ENCODE data around the gene MMAA.
"Not testable (repeated sequence)": the region's sequence is repeated elsewhere in the genome, so short reads cannot be mapped to it uniquely, and the experiment has no call there.

The MMAA gene

DNA sequence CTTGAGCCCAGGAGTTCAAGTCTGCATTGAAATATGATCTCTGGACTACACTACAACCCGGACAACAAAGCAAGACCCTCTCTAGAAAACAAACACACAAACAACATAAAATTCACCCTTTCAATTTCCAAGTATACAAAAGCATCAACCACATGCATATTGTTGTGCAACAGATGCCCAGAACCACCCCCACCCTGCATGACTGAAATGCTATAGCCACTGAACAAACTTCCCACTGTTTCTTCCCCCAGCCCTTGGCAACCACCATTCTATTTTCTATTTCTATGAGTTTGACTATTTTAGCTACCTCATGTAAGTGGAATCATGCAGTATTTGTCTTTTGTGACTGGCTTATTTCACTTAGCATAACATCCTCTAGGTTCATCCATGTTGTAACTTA lies 46.6 kb downstream of the MMAA start:
- Mint-ChIP-seq H3K4me3 (no peak overlapping the region), H3K27ac (no peak overlapping the region), H3K27me3 (ENCODE audit: low read depth) (no peaks in the 10 kb centered on the region), H3K9me3 (peaks cover 19% of the 10 kb centered on the region), H3K4me1 (ENCODE audit: low read depth) (no peaks in the 10 kb centered on the region), H3K36me3 (ENCODE audit: low read depth) (peaks cover 5% of the 10 kb centered on the region)

DNA sequence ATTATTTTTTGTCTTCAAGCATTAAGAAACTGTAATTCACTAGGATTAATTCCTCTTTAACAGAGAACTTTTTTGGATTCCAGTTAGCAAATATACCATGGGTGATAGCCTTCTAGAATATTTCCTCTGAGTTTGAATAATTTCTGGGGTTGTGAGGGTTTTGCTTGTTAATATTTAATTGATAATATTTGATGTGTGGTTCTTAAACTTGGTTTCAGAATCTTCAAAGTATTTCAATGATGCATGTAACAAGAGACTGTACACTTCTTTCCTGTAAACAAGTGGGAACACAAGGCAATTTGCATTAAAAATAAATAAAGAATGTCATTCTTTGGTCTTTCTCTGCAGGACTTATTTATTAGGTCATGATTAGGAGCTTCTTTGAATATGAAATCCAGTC lies 51.2 kb downstream of the MMAA start:
- H3K4me1 Mint-ChIP-seq (ENCODE audit: low read depth) = no peaks in the 10 kb centered on the region
- H3K27me3 Mint-ChIP-seq (ENCODE audit: low read depth) = no peaks in the 10 kb centered on the region
- no peak overlapping the region for H3K27ac Mint-ChIP-seq
- H3K36me3 Mint-ChIP-seq (ENCODE audit: low read depth) = no peaks in the 10 kb centered on the region
- no peak overlapping the region for H3K4me3 Mint-ChIP-seq
- peaks cover 10% of the 10 kb centered on the region for H3K9me3 Mint-ChIP-seq

DNA sequence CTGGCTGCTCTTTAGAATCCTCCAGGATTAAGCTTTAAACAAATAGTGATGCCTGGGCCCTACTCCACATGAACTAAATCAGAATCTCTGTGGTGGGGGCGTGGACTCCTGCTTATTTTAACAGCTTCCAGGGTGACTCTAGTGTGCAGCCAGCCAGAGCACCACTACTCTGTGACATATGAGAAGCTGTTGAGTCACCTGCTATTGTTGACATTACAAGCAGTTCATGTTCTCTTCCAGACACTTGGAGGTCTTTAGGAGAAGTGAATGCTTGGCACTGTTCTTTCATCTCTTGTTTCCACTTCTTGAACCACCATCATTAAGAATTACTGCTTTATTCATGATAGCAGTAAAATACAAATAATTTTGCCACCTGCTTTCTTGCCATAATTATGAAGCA lies 60.3 kb downstream of the MMAA start:
- H3K27me3 Mint-ChIP-seq (ENCODE audit: low read depth) = peaks cover 1% of the 10 kb centered on the region
- H3K36me3 Mint-ChIP-seq (ENCODE audit: low read depth) = no peaks in the 10 kb centered on the region
- peaks cover 8% of the 10 kb centered on the region for H3K9me3 Mint-ChIP-seq
- H3K4me3 Mint-ChIP-seq = no peak overlapping the region
- H3K27ac Mint-ChIP-seq = no peak overlapping the region
- H3K4me1 Mint-ChIP-seq (ENCODE audit: low read depth) = no peaks in the 10 kb centered on the region

DNA sequence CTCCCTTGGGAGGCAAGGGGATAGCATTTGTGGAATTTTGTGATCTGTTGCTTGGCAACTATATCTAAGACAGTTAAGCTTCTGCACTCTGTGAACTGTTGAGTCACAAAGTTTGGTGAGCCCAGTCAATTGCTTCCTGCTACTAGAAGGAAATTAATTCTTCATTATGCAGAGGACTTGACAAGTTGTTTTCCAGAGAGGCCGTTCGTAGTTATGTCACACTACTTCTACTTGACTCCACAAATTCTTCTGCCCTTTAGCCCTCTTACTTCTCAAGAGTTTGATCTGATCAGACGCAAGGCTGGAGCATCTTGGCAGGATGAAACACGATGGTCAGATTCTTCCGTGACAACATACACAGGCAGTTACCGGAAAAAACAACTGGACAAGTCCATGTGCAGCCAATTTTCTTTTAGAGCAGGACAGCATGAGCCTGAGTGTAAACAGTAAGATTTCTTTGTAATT lies 60.8 kb downstream of the MMAA start, which contains the start of gene C4orf51:
Gene C4orf51, plus strand, starts transcription at position 156 of the 465 bp plus-strand sequence. Its CDS starts 58 bp downstream, at position 214.
- Mint-ChIP-seq H3K9me3 (peaks cover 8% of the 10 kb centered on the region), H3K27me3 (ENCODE audit: low read depth) (peaks cover 4% of the 10 kb centered on the region), H3K4me1 (ENCODE audit: low read depth) (no peaks in the 10 kb centered on the region), H3K4me3 (no peak within 1 kb of the TSS), H3K36me3 (ENCODE audit: low read depth) (no peaks in the 10 kb centered on the region), H3K27ac (no peak within 1 kb of the TSS)

DNA sequence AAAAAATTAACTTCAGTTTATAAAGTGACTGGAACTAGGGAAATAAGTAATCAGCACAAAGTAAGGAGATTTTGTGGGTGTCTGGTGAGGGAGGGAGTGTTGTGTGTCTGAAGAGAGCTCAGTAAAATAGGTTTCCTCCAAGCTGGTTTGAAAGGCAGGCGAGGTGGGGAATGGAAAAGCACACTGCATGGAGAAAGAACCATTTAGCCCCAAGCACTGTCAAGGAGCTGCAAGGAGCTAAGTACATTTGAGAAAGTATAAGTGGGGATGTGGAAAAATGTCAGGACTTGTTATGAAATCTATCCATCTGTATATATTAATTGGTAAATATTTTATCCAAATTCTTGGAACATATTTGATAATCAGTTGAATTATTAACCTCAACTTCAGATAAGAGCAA lies 61.7 kb downstream of the MMAA start:
- H3K4me1 Mint-ChIP-seq (ENCODE audit: low read depth) = no peaks in the 10 kb centered on the region

DNA sequence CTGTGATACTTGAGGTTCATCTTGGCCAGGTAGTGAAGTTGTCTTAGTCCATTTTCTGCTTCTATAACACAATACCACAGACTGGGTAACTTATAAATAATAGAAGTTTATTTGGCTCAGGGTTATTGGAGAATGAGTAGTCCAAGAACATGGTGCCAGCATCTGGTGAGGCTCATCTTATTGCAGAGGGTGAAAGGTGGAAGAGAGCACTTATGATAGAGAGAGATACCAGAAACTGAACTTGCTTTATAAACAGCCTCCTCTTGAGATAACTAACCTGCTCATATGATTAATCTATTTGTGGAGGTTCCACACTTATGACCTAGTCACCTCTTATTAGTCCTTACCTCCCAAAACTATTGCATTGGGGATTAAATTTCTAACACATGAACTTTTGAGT lies 62.3 kb downstream of the MMAA start:
- H3K4me3 Mint-ChIP-seq = no peak overlapping the region

More for the DNA sequence above, 61.7 kb downstream of the MMAA start:
- no peak overlapping the region for H3K27ac Mint-ChIP-seq
- H3K4me3 Mint-ChIP-seq = no peak overlapping the region
- H3K9me3 Mint-ChIP-seq = peaks cover 8% of the 10 kb centered on the region
- no peaks in the 10 kb centered on the region for H3K36me3 Mint-ChIP-seq (ENCODE audit: low read depth)
- H3K27me3 Mint-ChIP-seq (ENCODE audit: low read depth) = peaks cover 4% of the 10 kb centered on the region

DNA sequence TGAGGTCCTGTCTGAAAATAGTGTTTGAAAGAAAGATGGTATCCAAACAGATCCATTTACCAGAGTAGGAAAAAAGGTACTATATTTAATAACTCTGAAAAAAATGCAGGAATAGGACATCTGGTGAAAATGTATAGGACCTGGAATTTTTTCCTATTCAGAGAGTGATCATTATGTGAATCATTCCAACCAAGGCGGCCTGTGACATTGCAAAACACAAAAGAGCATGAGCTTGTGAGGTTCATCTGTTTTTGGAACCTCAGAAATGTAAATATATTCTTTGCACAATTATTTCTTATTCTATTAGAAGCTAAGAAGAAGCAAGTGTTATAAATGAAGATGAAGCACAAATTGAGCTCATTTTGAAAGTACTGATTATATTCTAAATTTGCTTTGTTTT lies 62.8 kb downstream of the MMAA start:
- H3K27ac Mint-ChIP-seq = no peak overlapping the region
- no peaks in the 10 kb centered on the region for H3K4me1 Mint-ChIP-seq (ENCODE audit: low read depth)
- no peak overlapping the region for H3K4me3 Mint-ChIP-seq
- H3K27me3 Mint-ChIP-seq (ENCODE audit: low read depth) = peaks cover 4% of the 10 kb centered on the region
- H3K9me3 Mint-ChIP-seq = peaks cover 8% of the 10 kb centered on the region
- H3K36me3 Mint-ChIP-seq (ENCODE audit: low read depth) = no peaks in the 10 kb centered on the region

More for the DNA sequence above, 62.3 kb downstream of the MMAA start:
- Mint-ChIP-seq H3K27ac (no peak overlapping the region), H3K27me3 (ENCODE audit: low read depth) (peaks cover 4% of the 10 kb centered on the region), H3K36me3 (ENCODE audit: low read depth) (no peaks in the 10 kb centered on the region), H3K9me3 (peaks cover 8% of the 10 kb centered on the region), H3K4me1 (ENCODE audit: low read depth) (no peaks in the 10 kb centered on the region)

DNA sequence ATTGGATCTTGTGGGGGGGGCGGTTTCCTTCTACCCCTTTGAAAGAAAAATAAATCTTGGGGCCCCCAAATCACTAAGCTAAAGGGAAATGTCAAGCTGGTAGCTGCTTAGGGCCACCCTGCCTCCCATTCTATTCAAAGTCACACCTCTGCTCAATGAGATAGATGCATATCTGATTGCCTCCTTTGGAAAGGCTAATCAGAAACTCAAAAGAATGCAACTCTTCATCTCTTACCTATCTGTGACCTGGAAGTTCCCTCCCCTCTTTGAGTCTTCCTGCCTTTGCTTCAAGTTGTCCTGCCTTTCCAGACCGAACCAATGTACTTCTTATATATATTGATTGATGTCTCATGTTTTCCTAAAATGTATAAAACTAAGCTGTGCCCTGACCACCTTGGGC lies 67.8 kb downstream of the MMAA start:
- Mint-ChIP-seq H3K4me1 (ENCODE audit: low read depth) (no peaks in the 10 kb centered on the region), H3K27ac (no peak overlapping the region), H3K9me3 (no peaks in the 10 kb centered on the region), H3K27me3 (ENCODE audit: low read depth) (peaks cover 16% of the 10 kb centered on the region), H3K4me3 (no peak overlapping the region), H3K36me3 (ENCODE audit: low read depth) (no peaks in the 10 kb centered on the region)

DNA sequence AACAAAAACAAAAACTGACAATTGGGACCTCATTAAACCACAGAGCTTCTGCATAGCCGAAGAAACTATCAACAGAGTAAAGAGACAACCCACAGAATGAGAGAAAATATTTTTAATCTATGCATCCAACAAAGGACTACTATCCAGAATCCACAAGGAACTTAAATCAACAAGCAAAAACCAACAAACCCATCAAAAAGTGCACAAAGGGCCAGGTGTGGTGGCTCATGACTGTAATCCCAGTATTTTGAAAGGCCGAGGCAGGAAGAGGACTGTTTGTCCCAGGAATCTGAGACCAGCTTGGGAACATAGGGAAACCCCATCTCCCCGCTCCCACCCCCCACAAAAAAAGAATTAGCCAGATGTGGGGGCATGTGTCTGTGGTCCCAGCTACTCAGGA lies 71.4 kb downstream of the MMAA start:
- H3K36me3 Mint-ChIP-seq (ENCODE audit: low read depth) = no peaks in the 10 kb centered on the region
- H3K9me3 Mint-ChIP-seq = no peaks in the 10 kb centered on the region
- H3K4me3 Mint-ChIP-seq = no peak overlapping the region
- peaks cover 12% of the 10 kb centered on the region for H3K27me3 Mint-ChIP-seq (ENCODE audit: low read depth)
- no peak overlapping the region for H3K27ac Mint-ChIP-seq
- no peaks in the 10 kb centered on the region for H3K4me1 Mint-ChIP-seq (ENCODE audit: low read depth)

DNA sequence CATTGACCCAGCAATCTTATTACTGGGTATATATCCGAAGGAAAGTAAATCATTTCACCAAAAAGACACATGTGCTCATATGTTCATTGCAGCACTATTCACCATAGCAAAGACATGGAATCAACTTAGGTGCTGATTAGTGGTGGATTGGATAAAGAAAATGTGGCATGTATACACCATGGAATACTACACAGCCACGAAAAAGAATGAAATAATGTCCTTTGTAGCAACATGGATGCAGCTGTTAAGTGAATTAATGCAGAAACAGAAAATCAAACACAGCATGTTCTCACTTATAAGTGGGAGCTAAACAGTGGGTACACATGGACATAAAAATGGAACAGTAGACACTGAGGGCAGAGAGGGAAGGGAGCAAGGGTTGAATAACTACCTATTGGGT lies 72.2 kb downstream of the MMAA start:
- not testable (repeated sequence) for H3K4me3 Mint-ChIP-seq; H3K36me3 Mint-ChIP-seq (ENCODE audit: low read depth); H3K4me1 Mint-ChIP-seq (ENCODE audit: low read depth); H3K27ac Mint-ChIP-seq; H3K9me3 Mint-ChIP-seq
- peaks cover 12% of the 10 kb centered on the region for H3K27me3 Mint-ChIP-seq (ENCODE audit: low read depth)

DNA sequence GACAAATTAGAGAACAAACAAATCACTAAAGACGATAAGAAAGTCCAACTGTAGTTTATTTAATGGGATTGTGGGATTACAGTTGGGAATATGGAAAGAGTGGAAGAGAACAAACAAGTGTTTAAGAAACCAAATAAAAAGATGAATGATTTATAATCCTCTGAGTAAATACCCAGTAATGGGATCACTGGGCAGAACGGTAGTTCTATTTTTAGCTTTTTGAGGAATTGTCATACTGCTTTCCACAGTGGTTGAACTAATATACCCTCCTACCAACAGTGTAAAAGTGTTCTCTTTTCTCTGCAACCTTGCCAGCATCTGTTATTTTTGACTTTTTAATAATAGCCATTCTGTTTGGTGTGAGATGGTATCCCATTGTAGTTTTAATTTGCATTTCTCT lies 75.7 kb downstream of the MMAA start:
- H3K27ac Mint-ChIP-seq = no peak overlapping the region
- no peaks in the 10 kb centered on the region for H3K27me3 Mint-ChIP-seq (ENCODE audit: low read depth)
- no peak overlapping the region for H3K4me3 Mint-ChIP-seq
- H3K9me3 Mint-ChIP-seq = no peaks in the 10 kb centered on the region
- no peaks in the 10 kb centered on the region for H3K4me1 Mint-ChIP-seq (ENCODE audit: low read depth)
- no peaks in the 10 kb centered on the region for H3K36me3 Mint-ChIP-seq (ENCODE audit: low read depth)

DNA sequence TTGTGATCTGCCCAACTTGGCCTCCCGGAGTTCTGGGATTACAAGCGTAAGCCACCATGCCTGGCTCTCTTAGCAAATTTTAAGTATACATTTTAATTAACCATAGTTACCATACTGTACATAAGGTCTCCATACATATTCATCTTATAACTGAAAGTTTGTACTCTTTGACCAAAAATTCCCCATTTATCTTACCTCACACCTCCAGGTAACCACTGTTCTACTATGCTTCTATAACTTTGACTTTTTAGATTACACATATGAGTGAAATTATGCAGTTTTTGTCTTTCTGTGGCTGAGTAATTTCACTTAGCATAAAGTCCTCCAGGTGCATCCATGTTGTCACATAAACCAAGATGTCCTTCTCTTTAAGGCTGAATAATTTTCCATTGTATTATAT lies 78.1 kb downstream of the MMAA start:
- Mint-ChIP-seq H3K36me3 (ENCODE audit: low read depth) (no peaks in the 10 kb centered on the region), H3K4me1 (ENCODE audit: low read depth) (no peaks in the 10 kb centered on the region), H3K9me3 (no peaks in the 10 kb centered on the region)

DNA sequence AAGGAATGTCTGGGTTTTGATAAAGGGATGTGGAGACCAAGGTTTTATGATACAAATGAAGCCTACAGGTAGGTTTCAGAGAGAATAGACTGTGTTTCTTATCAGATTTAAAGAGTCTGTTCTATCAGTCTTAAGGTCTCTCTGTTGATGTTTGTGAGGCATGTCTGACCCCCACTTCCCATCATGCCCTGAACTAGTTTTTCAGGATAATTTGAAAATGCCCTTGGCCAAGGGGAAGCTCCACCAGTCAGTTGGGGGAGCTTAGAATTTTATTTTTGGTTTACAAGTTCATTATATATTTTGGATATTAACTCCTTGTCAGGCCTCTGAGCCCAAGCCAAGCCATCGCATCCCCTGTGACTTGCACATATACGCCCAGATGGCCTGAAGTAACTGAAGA lies 79.3 kb downstream of the MMAA start:
- no peak overlapping the region for H3K27ac Mint-ChIP-seq
- H3K9me3 Mint-ChIP-seq = no peaks in the 10 kb centered on the region
- no peaks in the 10 kb centered on the region for H3K4me1 Mint-ChIP-seq (ENCODE audit: low read depth)
- no peaks in the 10 kb centered on the region for H3K36me3 Mint-ChIP-seq (ENCODE audit: low read depth)
- no peaks in the 10 kb centered on the region for H3K27me3 Mint-ChIP-seq (ENCODE audit: low read depth)
- no peak overlapping the region for H3K4me3 Mint-ChIP-seq

More for the DNA sequence above, 78.1 kb downstream of the MMAA start:
- no peak overlapping the region for H3K27ac Mint-ChIP-seq
- no peak overlapping the region for H3K4me3 Mint-ChIP-seq
- no peaks in the 10 kb centered on the region for H3K27me3 Mint-ChIP-seq (ENCODE audit: low read depth)

DNA sequence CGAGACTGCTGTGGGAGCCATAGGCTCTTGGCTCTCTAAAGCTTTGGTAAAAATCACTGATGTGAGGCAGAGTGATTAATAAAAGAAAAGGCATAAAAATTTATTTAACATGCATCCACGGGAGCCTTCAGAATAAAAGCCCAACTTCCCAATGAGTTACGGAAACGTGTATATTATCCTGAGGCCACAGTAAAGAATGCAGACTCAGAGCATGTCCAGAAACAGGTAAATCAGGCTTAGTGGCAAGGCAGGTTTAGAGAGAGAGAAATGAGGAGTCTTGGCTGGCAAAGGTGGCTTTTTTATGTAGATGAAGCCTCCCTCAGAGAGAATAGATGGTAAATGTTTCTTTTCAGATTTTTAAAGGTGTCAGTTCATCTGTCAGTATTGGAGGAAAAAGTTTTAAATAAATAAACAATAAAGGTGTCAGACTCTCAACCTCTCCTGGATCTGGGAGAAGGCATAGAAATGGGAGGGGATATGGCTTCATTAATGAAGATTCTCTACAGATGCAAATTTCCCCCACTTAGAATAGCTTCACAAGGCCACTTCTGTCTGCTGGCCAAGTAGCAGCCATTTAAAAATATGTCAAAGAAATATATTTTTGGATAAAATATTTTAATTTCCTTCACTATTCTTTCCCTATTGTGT lies 84.8 kb downstream of the MMAA start:
- Mint-ChIP-seq H3K4me1 (ENCODE audit: low read depth) (no peaks in the 10 kb centered on the region), H3K27me3 (ENCODE audit: low read depth) (no peaks in the 10 kb centered on the region), H3K4me3 (no peak overlapping the region), H3K36me3 (ENCODE audit: low read depth) (no peaks in the 10 kb centered on the region), H3K27ac (no peak overlapping the region), H3K9me3 (no peaks in the 10 kb centered on the region)

DNA sequence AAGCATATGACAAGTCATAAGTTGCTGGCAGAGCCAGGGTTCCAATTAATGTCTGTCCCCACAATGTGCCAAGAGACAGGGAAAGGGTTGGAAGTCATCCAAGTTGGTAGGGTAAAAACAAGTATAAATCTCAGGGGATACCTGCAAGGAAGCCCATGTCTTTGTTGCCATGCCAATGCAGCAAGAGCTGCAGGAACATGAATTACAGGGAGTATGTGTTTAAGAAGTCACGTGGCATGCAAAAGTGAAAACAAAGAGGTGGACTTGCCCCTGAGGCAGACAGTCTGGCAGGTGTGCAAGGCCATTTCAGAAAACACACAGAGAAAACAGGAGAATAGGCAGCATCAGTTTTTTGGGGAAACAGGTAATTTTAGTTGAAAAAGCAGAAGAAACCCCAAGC lies 90.2 kb downstream of the MMAA start:
- peaks cover 30% of the 10 kb centered on the region for H3K9me3 Mint-ChIP-seq
- H3K36me3 Mint-ChIP-seq (ENCODE audit: low read depth) = peaks cover 1% of the 10 kb centered on the region

More for the DNA sequence above, 90.2 kb downstream of the MMAA start:
- no peaks in the 10 kb centered on the region for H3K27me3 Mint-ChIP-seq (ENCODE audit: low read depth)
- peaks cover 3% of the 10 kb centered on the region for H3K4me1 Mint-ChIP-seq (ENCODE audit: low read depth)
- H3K4me3 Mint-ChIP-seq = no peak overlapping the region
- H3K27ac Mint-ChIP-seq = no peak overlapping the region

All from T-helper 1 cell treated with Interleukin-12 subunit alpha and Interleukin-12 subunit beta and Interleukin-4 antibody, amounts not matched to agents 30 μg/mL and 1 μg/mL, for 36 hours (primary cell).